ENCODE data around the gene SNX2. TPM values are rescaled to one million over a fixed set of nuclear protein-coding genes. Genes with fewer than 3 reads are reported as not detected.

Gene SNX2
- total RNA-seq, 4 donors from 2014 or later, result 82.3 to 102 (median 93.1) TPM

GRCh38 chr5:122751293-122751782 lies 23.5 kb upstream of the SNX2 start:
- Histone ChIP-seq H3K4me1 (no peaks in the 10 kb centered on the region), H3K9me3 (no peaks in the 10 kb centered on the region), H3K27me3 (no peaks in the 10 kb centered on the region), H3K36me3 (no peaks in the 10 kb centered on the region), H3K27ac (no peak overlapping the region), H3K4me3 (no peak overlapping the region)
- no peak for TF ChIP-seq EP300 (IDR thresholded peaks at IDR 0.05)
- TF ChIP-seq POLR2AphosphoS5 (IDR thresholded peaks at IDR 0.05), result no peak
- TF ChIP-seq, protein P1, sequence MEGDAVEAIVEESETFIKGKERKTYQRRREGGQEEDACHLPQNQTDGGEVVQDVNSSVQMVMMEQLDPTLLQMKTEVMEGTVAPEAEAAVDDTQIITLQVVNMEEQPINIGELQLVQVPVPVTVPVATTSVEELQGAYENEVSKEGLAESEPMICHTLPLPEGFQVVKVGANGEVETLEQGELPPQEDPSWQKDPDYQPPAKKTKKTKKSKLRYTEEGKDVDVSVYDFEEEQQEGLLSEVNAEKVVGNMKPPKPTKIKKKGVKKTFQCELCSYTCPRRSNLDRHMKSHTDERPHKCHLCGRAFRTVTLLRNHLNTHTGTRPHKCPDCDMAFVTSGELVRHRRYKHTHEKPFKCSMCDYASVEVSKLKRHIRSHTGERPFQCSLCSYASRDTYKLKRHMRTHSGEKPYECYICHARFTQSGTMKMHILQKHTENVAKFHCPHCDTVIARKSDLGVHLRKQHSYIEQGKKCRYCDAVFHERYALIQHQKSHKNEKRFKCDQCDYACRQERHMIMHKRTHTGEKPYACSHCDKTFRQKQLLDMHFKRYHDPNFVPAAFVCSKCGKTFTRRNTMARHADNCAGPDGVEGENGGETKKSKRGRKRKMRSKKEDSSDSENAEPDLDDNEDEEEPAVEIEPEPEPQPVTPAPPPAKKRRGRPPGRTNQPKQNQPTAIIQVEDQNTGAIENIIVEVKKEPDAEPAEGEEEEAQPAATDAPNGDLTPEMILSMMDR (IDR thresholded peaks at IDR 0.05), result no peak
- TF ChIP-seq POLR2A (IDR thresholded peaks at IDR 0.05), result no peak
- ATAC-seq, result no peak
- 67% methylated on average over 7 of the region's 7 CpGs; no CpG with 5 or more reads in 1 of the 2 donors for WGBS, 2 donors (ENCODE audit: low coverage in 1 of 2)

DNA sequence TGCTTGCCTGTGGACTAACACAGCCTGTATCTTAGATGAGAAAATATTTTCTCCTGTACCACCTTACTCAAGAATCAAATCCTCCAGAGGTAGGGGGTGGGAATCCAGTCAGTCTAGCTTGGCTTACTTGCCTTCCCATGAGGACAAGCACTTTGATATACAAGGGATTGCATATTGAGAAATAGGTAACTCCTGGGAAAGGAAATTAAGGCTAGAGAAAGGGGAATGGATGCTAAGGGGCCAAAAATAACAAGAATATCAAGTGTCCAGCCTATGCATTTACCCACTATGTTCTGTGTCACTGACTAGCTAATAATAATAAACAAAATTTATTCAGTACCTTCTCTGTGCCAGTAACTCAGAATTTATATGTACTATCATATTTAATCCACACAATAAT lies 21.4 kb upstream of the SNX2 start:
- no peak for TF ChIP-seq POLR2AphosphoS5 (IDR thresholded peaks at IDR 0.05)
- no peak for TF ChIP-seq EP300 (IDR thresholded peaks at IDR 0.05)
- Histone ChIP-seq H3K4me1 (no peaks in the 10 kb centered on the region), H3K36me3 (no peaks in the 10 kb centered on the region), H3K9me3 (no peaks in the 10 kb centered on the region), H3K4me3 (no peak overlapping the region), H3K27me3 (no peaks in the 10 kb centered on the region), H3K27ac (no peak overlapping the region)
- ATAC-seq, result no peak

DNA sequence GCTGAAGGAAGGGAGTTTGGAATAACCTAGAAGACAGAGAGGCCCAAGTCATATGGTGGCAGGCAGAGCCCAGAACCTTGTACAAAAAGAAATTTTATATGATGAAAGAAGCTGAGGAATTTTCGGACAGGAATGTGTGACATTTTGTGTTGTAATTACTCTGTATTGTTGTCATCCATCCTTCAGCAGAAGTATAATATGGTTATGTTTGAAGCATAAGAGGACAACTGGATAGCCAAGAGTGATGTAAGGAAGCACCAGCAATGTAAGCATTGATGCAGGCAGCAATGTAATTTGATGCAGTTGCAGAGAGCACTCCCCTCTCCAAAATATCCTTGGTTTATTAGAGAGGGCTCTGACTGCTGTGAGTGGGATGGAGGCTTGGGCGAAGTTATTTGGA lies 19.1 kb upstream of the SNX2 start:
- no peak for TF ChIP-seq POLR2AphosphoS5 (IDR thresholded peaks at IDR 0.05)
- TF ChIP-seq POLR2A (IDR thresholded peaks at IDR 0.05), result no peak
- TF ChIP-seq, protein P1 (IDR thresholded peaks at IDR 0.05), result no peak
- TF ChIP-seq EP300 (IDR thresholded peaks at IDR 0.05), result no peak
- Histone ChIP-seq H3K36me3 (no peaks in the 10 kb centered on the region), H3K27ac (no peak overlapping the region), H3K4me1 (no peaks in the 10 kb centered on the region), H3K9me3 (no peaks in the 10 kb centered on the region), H3K27me3 (no peaks in the 10 kb centered on the region), H3K4me3 (no peak overlapping the region)
- WGBS, 2 donors (ENCODE audit: low coverage in 1 of 2), result 91 to 94% methylated on average over 2 of the region's 2 CpGs
- no peak for ATAC-seq

DNA sequence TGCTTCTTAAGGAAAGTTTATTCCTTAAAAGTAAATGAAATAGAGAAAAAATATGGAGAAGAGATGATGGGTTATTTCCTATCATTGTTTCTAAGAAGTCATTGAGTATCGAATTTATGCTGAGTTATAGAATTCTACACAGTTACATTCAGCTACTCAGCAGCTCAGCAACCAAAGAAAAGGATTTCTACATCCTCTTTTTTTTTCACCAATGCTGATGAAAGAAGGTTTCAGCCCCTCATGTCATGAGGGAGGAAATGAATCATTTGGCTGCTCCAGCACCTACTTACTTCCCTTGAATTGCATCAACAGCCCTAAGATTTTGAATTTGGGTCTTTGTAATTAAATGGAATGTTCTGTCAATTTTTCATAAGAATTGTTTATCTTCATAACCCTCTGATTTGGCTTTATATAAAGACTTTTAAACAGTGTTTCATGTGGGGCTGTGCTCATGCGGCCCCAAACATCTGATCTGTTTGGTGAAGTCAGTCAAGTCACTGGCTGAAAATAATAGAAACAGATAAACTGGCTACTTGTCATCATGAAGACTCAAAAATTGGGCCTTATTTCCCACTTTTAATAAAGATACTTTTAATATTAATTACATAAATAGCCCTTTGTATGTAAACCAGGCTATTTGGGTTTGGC lies 18.5 kb upstream of the SNX2 start:
- TF ChIP-seq POLR2AphosphoS5 (IDR thresholded peaks at IDR 0.05), result peak; percentile 7
- no peak for TF ChIP-seq EP300 (IDR thresholded peaks at IDR 0.05)
- TF ChIP-seq, protein P1 (IDR thresholded peaks at IDR 0.05), result no peak
- no peaks in the 10 kb centered on the region for H3K9me3 ChIP-seq

DNA sequence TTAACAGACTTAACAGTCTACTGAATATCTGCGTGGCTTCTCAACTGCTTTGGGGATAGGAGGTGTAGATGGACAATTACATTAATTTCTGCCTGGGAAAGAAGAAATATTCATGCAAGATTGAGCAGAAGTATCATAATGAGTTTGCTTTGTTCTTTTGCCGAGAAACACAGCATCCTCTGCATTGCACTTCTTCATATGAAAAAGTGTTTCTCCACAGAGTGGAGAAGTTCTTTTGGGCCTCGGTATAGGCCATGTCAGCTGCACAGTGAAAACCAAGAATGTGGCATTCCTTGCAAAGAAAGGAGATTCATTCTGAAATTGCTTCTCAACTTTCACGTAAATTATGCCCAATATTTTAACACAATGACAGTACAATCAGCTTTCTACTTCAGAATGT lies 17.6 kb upstream of the SNX2 start:
- no peak overlapping the region for H3K27ac ChIP-seq
- TF ChIP-seq, protein P1 (IDR thresholded peaks at IDR 0.05), result no peak
- TF ChIP-seq POLR2A (IDR thresholded peaks at IDR 0.05) (no peak), POLR2AphosphoS5 (IDR thresholded peaks at IDR 0.05) (no peak), EP300 (IDR thresholded peaks at IDR 0.05) (no peak)
- H3K27me3 ChIP-seq, result no peaks in the 10 kb centered on the region
- H3K36me3 ChIP-seq, result no peaks in the 10 kb centered on the region
- H3K4me1 ChIP-seq, result no peaks in the 10 kb centered on the region
- ATAC-seq, result no peak
- H3K4me3 ChIP-seq, result no peak overlapping the region
- no peaks in the 10 kb centered on the region for H3K9me3 ChIP-seq
- WGBS, 2 donors (ENCODE audit: low coverage in 1 of 2), result 87 to 98% methylated on average over 4 of the region's 4 CpGs

More for the DNA sequence above, 18.5 kb upstream of the SNX2 start:
- ATAC-seq, result peak; percentile 87
- Histone ChIP-seq H3K4me3 (no peak overlapping the region), H3K36me3 (no peaks in the 10 kb centered on the region), H3K27me3 (no peaks in the 10 kb centered on the region), H3K27ac (peak overlapping the region in 3 of 4 donors; percentile 18 to 30 (median 24)), H3K4me1 (no peaks in the 10 kb centered on the region)
- WGBS, 2 donors (ENCODE audit: low coverage in 1 of 2), result 43 to 52% methylated on average over 1 to 2 of the region's 2 CpGs
